ENCODE measurements around the gene ARSG.
"Not testable (repeated sequence)": the region's sequence is repeated elsewhere in the genome, so short reads cannot be mapped to it uniquely, and the experiment has no call there.

DNA sequence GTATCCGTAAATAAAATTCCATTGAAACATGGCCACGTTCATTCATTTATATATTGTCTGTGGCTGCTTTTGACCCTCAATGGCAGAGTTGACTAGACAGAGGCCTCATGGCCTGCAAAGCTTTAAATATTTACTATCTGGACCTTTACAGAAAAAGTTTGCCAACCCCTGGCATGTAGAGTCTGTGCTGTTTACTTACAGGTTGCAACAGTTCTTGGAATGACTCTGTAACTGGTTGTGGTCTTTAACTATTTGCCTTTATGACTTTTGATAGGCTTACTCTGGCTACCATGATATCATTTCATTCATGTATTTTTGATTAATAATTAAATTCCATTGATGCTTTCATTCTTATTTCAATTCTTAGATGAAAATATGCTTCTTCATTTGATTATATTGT, 25.5 kb upstream of the ARSG start:
- TF ChIP-seq, protein P1, sequence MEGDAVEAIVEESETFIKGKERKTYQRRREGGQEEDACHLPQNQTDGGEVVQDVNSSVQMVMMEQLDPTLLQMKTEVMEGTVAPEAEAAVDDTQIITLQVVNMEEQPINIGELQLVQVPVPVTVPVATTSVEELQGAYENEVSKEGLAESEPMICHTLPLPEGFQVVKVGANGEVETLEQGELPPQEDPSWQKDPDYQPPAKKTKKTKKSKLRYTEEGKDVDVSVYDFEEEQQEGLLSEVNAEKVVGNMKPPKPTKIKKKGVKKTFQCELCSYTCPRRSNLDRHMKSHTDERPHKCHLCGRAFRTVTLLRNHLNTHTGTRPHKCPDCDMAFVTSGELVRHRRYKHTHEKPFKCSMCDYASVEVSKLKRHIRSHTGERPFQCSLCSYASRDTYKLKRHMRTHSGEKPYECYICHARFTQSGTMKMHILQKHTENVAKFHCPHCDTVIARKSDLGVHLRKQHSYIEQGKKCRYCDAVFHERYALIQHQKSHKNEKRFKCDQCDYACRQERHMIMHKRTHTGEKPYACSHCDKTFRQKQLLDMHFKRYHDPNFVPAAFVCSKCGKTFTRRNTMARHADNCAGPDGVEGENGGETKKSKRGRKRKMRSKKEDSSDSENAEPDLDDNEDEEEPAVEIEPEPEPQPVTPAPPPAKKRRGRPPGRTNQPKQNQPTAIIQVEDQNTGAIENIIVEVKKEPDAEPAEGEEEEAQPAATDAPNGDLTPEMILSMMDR (IDR thresholded peaks at IDR 0.05; ENCODE audit: low read depth, low read length): not testable (repeated sequence)
- TF ChIP-seq, protein P2, sequence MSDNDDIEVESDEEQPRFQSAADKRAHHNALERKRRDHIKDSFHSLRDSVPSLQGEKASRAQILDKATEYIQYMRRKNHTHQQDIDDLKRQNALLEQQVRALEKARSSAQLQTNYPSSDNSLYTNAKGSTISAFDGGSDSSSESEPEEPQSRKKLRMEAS (IDR thresholded peaks at IDR 0.05; ENCODE audit: low read depth, low read length): not testable (repeated sequence)
